ENCODE data around the gene INPP4B.

The INPP4B gene

DNA sequence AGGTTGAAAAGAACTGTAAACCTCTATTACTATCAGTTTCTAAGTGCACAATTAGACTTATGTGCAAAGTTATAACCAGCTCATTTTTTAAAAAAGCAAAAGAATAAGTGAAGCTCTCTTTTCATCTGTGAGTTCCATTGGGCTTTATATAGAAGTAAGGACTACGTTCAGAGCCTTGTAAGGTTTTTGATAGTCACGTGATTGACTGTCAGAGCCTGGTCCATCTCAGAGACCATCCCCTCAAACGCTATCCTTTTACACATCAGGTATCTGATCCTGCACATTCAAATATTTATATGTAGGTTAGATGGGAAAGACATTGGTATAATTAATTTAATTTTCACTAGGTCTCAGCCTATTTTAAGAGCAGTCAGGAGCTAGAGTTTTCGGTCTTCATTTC lies 279.3 kb downstream of the INPP4B start:
- no peak overlapping the region for H2AFZ ChIP-seq (ENCODE audit: low read depth, low read length)

DNA sequence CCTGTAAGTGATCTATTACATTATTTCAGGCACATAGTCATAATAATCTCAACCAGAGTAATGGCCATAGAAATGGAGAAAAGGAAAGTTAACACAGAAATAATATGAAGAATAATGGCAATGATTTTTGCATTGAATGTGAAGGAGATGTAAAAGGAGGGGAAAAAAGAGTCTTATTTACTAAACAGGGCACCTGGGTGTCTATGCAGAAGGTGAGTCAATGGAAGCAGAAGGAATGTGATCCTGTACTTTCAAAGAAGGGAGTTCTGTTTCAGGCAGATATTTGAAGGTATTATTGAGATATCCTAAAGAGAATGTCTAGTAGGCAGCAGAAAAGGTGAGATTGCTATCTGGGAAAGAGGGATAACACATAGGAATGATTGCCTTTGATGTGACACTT lies 279.9 kb downstream of the INPP4B start:
- no peaks in the 10 kb centered on the region for H3K36me3 ChIP-seq (ENCODE audit: insufficient read depth, low read length)
- H2AFZ ChIP-seq (ENCODE audit: low read depth, low read length): no peak overlapping the region
- peaks cover 11% of the 10 kb centered on the region for H3K4me1 ChIP-seq (ENCODE audit: insufficient read depth, low read length)
- H3K27me3 ChIP-seq (ENCODE audit: insufficient read depth, low read length): no peaks in the 10 kb centered on the region
- peaks cover 2% of the 10 kb centered on the region for H3K9me3 ChIP-seq (ENCODE audit: low read length)
- no peak overlapping the region for H3K4me3 ChIP-seq (ENCODE audit: low read length)

More for the DNA sequence above, 279.3 kb downstream of the INPP4B start:
- Histone ChIP-seq H3K9me3 (ENCODE audit: low read length) (peaks cover 2% of the 10 kb centered on the region), H3K36me3 (ENCODE audit: insufficient read depth, low read length) (no peaks in the 10 kb centered on the region), H3K27me3 (ENCODE audit: insufficient read depth, low read length) (no peaks in the 10 kb centered on the region), H3K4me3 (ENCODE audit: low read length) (no peak overlapping the region), H3K4me1 (ENCODE audit: insufficient read depth, low read length) (peaks cover 11% of the 10 kb centered on the region)

DNA sequence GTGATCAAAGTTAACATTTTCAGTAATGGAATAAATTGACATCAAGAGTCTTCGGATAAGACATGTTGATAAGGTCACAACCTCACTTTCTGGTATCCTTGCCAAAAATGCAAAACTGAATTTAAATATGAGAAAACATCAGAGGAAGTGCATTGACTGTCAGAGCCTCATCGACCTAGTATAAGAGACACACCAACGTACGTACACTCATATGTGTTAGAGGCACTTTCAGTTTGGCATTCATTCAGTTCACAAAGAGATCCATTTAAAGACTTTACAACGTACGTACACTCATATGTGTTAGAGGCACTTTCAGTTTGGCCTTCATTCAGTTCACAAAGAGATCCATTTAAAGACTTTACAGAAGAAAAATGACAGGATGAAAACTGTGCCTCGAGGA lies 280.3 kb downstream of the INPP4B start:
- no peak overlapping the region for H3K4me3 ChIP-seq (ENCODE audit: low read length)
- peaks cover 11% of the 10 kb centered on the region for H3K4me1 ChIP-seq (ENCODE audit: insufficient read depth, low read length)
- peaks cover 2% of the 10 kb centered on the region for H3K9me3 ChIP-seq (ENCODE audit: low read length)
- no peaks in the 10 kb centered on the region for H3K27me3 ChIP-seq (ENCODE audit: insufficient read depth, low read length)
- H2AFZ ChIP-seq (ENCODE audit: low read depth, low read length): no peak overlapping the region
- H3K36me3 ChIP-seq (ENCODE audit: insufficient read depth, low read length): no peaks in the 10 kb centered on the region

DNA sequence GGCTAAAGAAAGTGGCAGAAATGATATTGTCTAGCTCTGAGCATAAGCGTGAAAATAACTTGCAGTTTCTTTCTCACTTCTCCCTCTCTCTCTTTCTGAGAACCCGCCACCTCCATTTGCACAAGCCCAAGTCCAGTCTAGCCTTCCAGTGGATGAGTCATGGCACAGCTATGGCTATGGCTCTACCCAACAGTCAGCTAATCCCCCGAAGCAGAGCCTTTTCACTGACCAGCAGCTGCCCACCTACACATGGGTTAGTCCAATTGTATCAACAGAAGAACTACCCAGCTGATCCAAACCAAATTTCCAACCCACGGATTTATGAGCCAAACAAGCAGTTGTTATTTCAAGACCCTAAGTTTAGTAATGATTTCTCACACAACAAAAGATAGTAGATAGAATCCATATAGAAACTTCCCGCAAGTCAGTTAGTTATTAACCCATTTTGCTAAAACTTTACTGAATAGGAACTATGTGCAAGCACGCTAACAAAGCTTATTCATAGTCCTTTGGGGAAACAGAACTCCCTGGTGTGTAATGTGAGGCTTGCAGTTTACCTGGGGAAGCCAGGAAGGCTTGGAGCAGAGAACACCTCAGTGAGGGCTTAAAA lies 282.3 kb downstream of the INPP4B start:
- Histone ChIP-seq H3K27me3 (ENCODE audit: insufficient read depth, low read length) (no peaks in the 10 kb centered on the region), H3K36me3 (ENCODE audit: insufficient read depth, low read length) (no peaks in the 10 kb centered on the region), H2AFZ (ENCODE audit: low read depth, low read length) (no peak overlapping the region), H3K9me3 (ENCODE audit: low read length) (peaks cover 2% of the 10 kb centered on the region), H3K4me1 (ENCODE audit: insufficient read depth, low read length) (peaks cover 16% of the 10 kb centered on the region), H3K4me3 (ENCODE audit: low read length) (no peak overlapping the region)

DNA sequence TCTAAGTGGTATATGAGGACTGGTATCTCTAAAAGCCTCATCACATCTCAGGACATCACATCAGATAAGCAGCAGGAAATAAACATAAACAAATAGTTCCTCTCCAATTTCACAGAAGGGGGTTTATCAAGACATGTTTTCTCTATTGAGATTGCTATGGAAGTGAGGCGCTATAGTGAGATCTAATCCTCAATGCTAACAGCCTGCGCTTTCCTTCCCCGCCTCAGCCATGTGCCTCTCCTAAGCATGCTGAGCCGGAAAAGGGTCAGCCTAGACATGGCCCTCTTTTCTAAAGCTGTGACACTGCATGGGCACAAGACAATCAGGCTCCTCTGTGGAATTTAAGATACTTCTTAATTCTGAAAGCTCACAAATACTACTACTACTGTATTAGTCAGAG lies 286.1 kb downstream of the INPP4B start:
- Histone ChIP-seq H3K27me3 (ENCODE audit: insufficient read depth, low read length) (no peaks in the 10 kb centered on the region), H3K4me1 (ENCODE audit: insufficient read depth, low read length) (peaks cover 5% of the 10 kb centered on the region), H3K4me3 (ENCODE audit: low read length) (no peak overlapping the region), H3K36me3 (ENCODE audit: insufficient read depth, low read length) (no peaks in the 10 kb centered on the region), H2AFZ (ENCODE audit: low read depth, low read length) (no peak overlapping the region), H3K9me3 (ENCODE audit: low read length) (peaks cover 2% of the 10 kb centered on the region)

DNA sequence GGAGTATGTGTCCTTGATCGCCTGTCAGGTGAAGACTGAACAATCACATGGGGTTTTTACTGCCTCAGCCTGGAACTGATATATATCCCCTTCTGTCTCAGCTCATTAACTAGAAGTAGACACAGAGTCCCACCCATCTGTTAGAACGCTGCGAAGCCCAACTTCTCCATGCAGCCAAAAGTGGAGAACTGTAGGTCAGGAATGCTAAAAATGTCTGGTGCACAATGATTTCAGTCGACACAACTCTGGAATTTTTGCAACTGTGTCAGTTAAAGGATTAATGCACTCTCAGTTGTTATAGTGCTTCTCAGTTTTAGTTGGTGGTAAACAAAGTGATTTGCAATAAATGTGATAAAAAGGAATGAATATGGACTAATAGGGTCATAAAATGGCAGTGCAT lies 287.2 kb downstream of the INPP4B start:
- peaks cover 2% of the 10 kb centered on the region for H3K9me3 ChIP-seq (ENCODE audit: low read length)
- no peaks in the 10 kb centered on the region for H3K36me3 ChIP-seq (ENCODE audit: insufficient read depth, low read length)
- peaks cover 5% of the 10 kb centered on the region for H3K4me1 ChIP-seq (ENCODE audit: insufficient read depth, low read length)
- H3K27me3 ChIP-seq (ENCODE audit: insufficient read depth, low read length): no peaks in the 10 kb centered on the region
- H3K4me3 ChIP-seq (ENCODE audit: low read length): no peak overlapping the region
- no peak overlapping the region for H2AFZ ChIP-seq (ENCODE audit: low read depth, low read length)

DNA sequence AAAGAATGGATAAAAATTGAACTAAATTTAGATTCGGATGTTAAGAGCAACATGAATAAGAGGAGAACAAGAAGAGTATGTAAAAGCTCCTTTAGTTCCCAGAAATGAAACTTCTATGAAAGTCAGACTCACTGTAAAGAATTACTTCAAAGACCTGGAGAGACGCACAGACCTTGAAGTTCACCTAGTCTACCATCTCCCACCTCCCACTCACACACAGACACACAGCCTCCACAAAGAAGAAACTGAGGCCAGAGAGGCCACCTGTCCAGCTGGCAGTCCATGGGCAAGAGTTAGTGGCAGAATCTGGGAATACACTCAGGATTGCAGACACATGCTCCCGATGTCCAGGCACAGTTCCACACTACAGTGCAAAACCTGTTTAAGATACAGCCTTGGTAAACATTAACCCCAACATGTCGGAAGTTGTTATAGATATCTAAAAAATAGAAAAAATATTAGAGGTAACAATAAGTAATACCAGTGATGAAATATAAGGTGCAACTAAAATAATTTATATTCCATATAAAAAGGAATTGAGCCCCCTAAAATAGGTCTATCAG lies 288.8 kb downstream of the INPP4B start:
- no peak overlapping the region for H2AFZ ChIP-seq (ENCODE audit: low read depth, low read length)
- H3K4me1 ChIP-seq (ENCODE audit: insufficient read depth, low read length): peaks cover 5% of the 10 kb centered on the region
- no peaks in the 10 kb centered on the region for H3K36me3 ChIP-seq (ENCODE audit: insufficient read depth, low read length)
- H3K9me3 ChIP-seq (ENCODE audit: low read length): no peaks in the 10 kb centered on the region
- no peak overlapping the region for H3K4me3 ChIP-seq (ENCODE audit: low read length)
- H3K27me3 ChIP-seq (ENCODE audit: insufficient read depth, low read length): no peaks in the 10 kb centered on the region

DNA sequence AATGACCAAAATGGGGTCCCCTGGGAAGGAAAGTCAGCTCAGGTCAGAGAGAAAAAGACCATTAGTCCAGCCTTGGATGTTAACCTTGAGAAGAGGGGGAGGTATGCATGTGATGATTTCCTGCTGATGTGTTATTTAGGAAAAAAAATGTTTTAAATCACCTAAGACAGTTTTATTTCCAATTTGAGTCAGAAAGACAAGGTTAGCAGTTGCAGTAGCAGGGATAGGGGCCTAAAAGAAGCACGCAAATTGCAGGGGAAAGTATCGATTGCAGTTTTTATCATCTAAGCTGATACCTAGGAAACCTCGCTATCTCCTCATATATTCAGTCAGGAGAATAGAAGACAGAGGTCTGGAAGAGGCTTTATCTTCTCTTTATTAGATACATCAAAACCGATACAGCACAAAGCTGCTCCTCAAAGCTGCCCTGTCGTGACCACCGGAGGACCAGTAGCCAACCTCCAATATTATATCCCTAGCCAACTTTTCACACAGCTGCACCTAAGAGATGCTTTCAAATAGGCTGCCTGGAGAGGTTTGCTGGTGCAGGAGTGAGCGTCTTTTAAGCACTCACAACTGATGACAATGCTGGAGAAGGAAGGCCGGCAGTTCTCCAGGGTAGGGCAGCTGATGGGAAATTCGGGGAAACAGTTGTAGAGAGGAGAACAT lies 289.4 kb downstream of the INPP4B start:
- Histone ChIP-seq H3K9me3 (ENCODE audit: low read length) (no peaks in the 10 kb centered on the region), H3K4me3 (ENCODE audit: low read length) (no peak overlapping the region), H3K27me3 (ENCODE audit: insufficient read depth, low read length) (no peaks in the 10 kb centered on the region), H2AFZ (ENCODE audit: low read depth, low read length) (no peak overlapping the region), H3K4me1 (ENCODE audit: insufficient read depth, low read length) (peaks cover 5% of the 10 kb centered on the region), H3K36me3 (ENCODE audit: insufficient read depth, low read length) (no peaks in the 10 kb centered on the region)

DNA sequence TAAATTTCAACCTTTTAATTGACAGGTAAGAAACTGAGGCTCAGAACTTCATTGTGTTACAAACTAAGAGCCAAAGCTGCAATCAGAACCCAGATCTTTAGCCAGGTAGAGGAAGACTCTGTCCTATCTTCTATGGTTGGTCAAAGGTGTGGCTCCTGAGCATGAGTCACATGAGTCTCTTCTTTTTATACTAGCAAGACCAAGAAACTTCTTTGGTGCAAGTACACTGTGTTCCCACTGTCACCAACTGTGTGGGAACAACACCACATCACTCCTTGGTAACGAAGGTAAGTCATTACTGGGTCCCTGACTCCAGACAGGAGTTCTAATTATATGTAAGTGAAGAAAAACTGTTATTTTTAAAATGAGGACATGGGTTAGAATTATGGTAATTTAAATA lies 290.1 kb downstream of the INPP4B start:
- H3K9me3 ChIP-seq (ENCODE audit: low read length): no peaks in the 10 kb centered on the region
- H3K4me1 ChIP-seq (ENCODE audit: insufficient read depth, low read length): peaks cover 5% of the 10 kb centered on the region
- H3K4me3 ChIP-seq (ENCODE audit: low read length): no peak overlapping the region
- no peaks in the 10 kb centered on the region for H3K27me3 ChIP-seq (ENCODE audit: insufficient read depth, low read length)
- H3K36me3 ChIP-seq (ENCODE audit: insufficient read depth, low read length): no peaks in the 10 kb centered on the region
- H2AFZ ChIP-seq (ENCODE audit: low read depth, low read length): no peak overlapping the region

DNA sequence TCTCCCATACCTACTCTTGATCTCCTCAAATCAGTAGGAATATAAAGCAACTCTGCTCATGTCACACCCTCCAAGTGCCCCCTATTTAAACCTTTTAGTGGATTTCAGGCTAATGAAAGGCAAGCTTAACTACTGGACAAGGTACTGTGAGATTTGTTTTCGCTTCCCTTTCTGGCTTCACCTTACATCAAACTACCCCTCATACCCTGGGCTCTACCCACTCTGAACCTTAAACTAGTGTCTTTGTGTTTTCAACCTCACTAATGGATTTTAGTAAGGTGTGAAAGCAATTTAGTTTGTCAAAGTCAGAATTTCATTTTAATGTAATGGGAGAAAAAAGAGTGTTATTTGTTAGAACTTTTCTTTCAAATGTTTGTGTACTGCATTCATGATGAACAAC lies 291.7 kb downstream of the INPP4B start:
- Histone ChIP-seq H2AFZ (ENCODE audit: low read depth, low read length) (no peak overlapping the region), H3K9me3 (ENCODE audit: low read length) (no peaks in the 10 kb centered on the region)

DNA sequence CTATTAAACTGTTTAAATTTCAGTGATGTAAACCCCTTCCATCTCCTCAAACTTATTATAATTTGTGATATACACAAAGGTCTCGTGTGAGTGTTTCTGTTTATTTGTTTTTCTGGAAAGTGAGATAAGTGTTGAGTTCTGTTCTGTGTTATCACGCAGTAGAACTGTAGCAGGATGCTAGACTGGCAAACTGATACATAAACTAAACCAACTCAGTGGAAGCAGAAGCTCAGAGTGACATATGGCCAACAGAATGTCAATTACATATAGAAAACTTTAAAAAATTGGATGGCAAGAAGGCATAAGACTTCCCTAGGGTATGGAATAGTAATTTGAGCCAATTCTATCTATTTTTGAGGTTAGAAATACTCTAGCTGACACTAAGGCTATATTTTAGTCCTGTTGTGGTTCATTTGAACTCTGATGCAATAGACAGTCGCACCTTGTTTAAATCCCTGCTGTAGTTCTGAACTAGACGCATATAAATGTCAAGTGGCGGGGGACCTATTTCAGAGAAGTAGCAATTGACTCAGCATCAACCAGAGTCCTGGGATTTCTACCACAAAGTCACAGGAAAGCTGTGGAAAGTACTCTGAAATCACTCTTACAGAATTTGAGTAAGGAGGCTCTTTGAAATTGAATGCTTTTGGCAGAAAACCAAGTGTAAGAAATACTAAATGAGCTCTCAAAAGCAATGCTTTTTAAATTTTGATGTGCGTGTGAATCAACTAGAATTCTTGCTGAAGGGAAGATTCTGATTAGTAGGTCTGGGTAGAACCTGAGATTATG lies 294.4 kb downstream of the INPP4B start:
- peaks cover 5% of the 10 kb centered on the region for H3K4me1 ChIP-seq (ENCODE audit: insufficient read depth, low read length)
- no peaks in the 10 kb centered on the region for H3K36me3 ChIP-seq (ENCODE audit: insufficient read depth, low read length)
- no peaks in the 10 kb centered on the region for H3K27me3 ChIP-seq (ENCODE audit: insufficient read depth, low read length)
- H2AFZ ChIP-seq (ENCODE audit: low read depth, low read length): no peak overlapping the region
- H3K9me3 ChIP-seq (ENCODE audit: low read length): no peaks in the 10 kb centered on the region
- no peak overlapping the region for H3K4me3 ChIP-seq (ENCODE audit: low read length)

More for the DNA sequence above, 291.7 kb downstream of the INPP4B start:
- Histone ChIP-seq H3K27me3 (ENCODE audit: insufficient read depth, low read length) (no peaks in the 10 kb centered on the region), H3K4me1 (ENCODE audit: insufficient read depth, low read length) (peaks cover 7% of the 10 kb centered on the region), H3K4me3 (ENCODE audit: low read length) (no peak overlapping the region), H3K36me3 (ENCODE audit: insufficient read depth, low read length) (no peaks in the 10 kb centered on the region)

DNA sequence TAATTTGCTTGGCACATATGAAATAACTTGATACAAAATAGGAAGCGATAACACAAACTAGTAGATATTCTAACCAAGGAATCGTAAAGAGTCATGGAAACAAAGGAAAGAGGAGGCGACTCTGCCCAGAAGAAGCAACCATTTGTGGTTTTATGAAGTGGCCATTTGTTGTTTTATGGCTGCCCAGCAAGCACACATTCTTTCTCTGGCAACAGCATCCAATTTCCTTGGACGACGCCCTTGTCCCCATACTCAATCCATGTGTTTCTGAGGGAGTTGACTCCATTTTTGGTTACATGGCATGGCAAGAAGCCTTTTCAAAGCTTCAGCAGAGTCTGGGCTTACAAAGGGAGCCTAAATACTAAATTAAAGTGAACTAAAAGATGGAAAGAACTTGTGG lies 295.1 kb downstream of the INPP4B start:
- H3K9me3 ChIP-seq (ENCODE audit: low read length): no peaks in the 10 kb centered on the region
- H2AFZ ChIP-seq (ENCODE audit: low read depth, low read length): no peak overlapping the region
- no peaks in the 10 kb centered on the region for H3K36me3 ChIP-seq (ENCODE audit: insufficient read depth, low read length)
- peaks cover 5% of the 10 kb centered on the region for H3K4me1 ChIP-seq (ENCODE audit: insufficient read depth, low read length)
- H3K4me3 ChIP-seq (ENCODE audit: low read length): no peak overlapping the region
- H3K27me3 ChIP-seq (ENCODE audit: insufficient read depth, low read length): no peaks in the 10 kb centered on the region
